Kidney epithelial cell (primary cell): ENCODE data around the gene SHROOM1. TPM values are rescaled to one million over a fixed set of nuclear protein-coding genes. Genes with fewer than 3 reads are reported as not detected.

Experiments
- DNase-seq: peaks from one replicate; pipeline ENCODE4 v3.0.0-alpha.2; 2010; ENCODE audit warnings: low read depth
- H3K27me3 ChIP-seq: 2 replicates; pipeline ENCODE4 v1.6.0; 2011; ENCODE audit warnings: low read length; ENCODE audit not compliant: control insufficient read depth, insufficient read depth
- H3K36me3 ChIP-seq: 2 replicates; pipeline ENCODE4 v1.5.1; 2011; ENCODE audit warnings: low read length; ENCODE audit not compliant: control insufficient read depth, insufficient read depth
- H3K4me3 ChIP-seq: 2 replicates; pipeline ENCODE4 v1.5.1; 2011; ENCODE audit warnings: low read depth, mild to moderate bottlenecking, control low read depth, low read length
- CTCF ChIP-seq: IDR thresholded peaks from 2 replicates; pipeline ENCODE4 v1.5.1; 2011; ENCODE audit warnings: mild to moderate bottlenecking, moderate library complexity, low read length, control low read depth, inconsistent platforms; ENCODE audit not compliant: insufficient read depth, poor library complexity, severe bottlenecking
- total RNA-seq: library from RNA; depleted of rRNA; stranded (reverse); fragments of >200 nt; gene quantifications from 2 replicates; pipeline ENCODE4 v1.2.3, GENCODE V29; 2015

Gene SHROOM1
- total RNA-seq, 1 donor from 2014 or later, result 9.8 TPM

DNA sequence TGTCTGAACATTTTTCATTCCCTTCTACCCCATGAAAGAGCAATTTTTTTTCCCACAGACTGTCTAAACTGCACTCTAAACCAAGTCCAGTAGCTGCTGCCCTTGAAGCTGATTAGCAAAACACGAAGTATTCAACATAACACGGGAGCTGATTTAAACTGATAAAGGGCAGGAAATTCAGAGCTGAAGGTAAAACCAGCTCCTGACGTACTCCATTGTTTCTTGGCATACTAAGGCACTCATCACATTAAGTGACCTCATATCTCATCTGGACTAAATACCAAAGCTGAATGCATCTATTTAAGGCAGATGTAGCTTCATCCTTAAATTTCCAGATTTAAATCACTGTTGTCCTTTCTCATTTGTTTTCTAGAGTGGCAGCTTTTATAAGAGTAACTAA, 23.9 kb upstream of the SHROOM1 start:
- no peaks in the 10 kb centered on the region for H3K27me3 ChIP-seq

GRCh38 chr5:132853790-132854189, 23.3 kb upstream of the SHROOM1 start:
- TF ChIP-seq CTCF, result no peak
- Histone ChIP-seq H3K27me3 (no peaks in the 10 kb centered on the region), H3K4me3 (no peak overlapping the region), H3K36me3 (no peaks in the 10 kb centered on the region)
- no peak for DNase-seq

More for the DNA sequence above, 23.9 kb upstream of the SHROOM1 start:
- H3K36me3 ChIP-seq, result no peaks in the 10 kb centered on the region
- DNase-seq, result no peak
- H3K4me3 ChIP-seq, result no peak overlapping the region
- no peak for TF ChIP-seq CTCF

GRCh38 chr5:132853323-132853722, 22.9 kb upstream of the SHROOM1 start:
- no peaks in the 10 kb centered on the region for H3K36me3 ChIP-seq
- no peak overlapping the region for H3K4me3 ChIP-seq
- no peaks in the 10 kb centered on the region for H3K27me3 ChIP-seq
- DNase-seq, result no peak
- TF ChIP-seq CTCF, result no peak

- H3K27me3 ChIP-seq, result no peaks in the 10 kb centered on the region
- TF ChIP-seq CTCF, result no peak
- no peak for DNase-seq
- no peaks in the 10 kb centered on the region for H3K36me3 ChIP-seq
- no peak overlapping the region for H3K4me3 ChIP-seq
These were observed 19.6 kb upstream of the SHROOM1 start for GRCh38 chr5:132850066-132850465.

DNA sequence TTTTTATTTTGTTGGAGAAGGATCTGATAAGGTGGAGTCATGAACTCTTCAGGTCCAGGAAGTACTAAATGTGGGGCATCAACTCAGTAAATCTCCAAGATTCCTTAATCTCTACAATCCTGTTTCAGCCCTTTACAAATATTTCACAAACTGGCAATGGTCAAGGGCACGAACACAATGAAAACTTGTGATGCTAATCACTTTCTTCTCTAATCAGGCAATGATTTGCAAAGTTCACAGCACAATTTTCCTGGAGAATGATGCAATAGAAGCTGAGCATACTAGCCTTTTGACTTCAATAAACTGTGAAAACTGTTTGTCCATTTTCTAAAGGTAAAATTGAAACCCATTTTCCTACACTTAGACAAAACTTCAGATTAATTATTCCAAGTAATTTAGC, 18.9 kb upstream of the SHROOM1 start:
- no peaks in the 10 kb centered on the region for H3K27me3 ChIP-seq
- TF ChIP-seq CTCF, result no peak

DNA sequence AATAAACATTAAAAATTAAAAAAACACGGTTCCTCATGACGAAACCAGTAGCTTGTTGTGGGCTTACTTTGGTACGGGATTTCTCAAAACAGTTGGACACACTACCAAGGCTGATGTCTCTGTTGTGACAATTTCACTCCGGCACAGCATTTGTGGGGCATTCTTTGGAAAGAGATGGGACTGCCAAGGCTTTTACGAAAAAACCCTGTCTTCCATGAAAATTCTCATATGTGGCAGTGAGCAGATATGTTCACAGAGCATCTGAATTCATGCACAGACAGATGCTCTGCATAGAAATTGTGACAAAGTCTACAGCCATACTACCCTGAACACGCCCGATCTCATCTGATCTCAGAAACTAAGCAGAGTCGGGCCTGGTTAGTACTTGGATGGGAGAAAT, 17.8 kb upstream of the SHROOM1 start:
- no peak for DNase-seq
- Histone ChIP-seq H3K4me3 (no peak overlapping the region), H3K36me3 (no peaks in the 10 kb centered on the region), H3K27me3 (no peaks in the 10 kb centered on the region)
- no peak for TF ChIP-seq CTCF

More for the DNA sequence above, 18.9 kb upstream of the SHROOM1 start:
- DNase-seq, result no peak
- Histone ChIP-seq H3K36me3 (no peaks in the 10 kb centered on the region), H3K4me3 (no peak overlapping the region)
